B cell (primary cell): ENCODE results near the gene PDGFRB.

ENCODE experiments used
- CTCF ChIP-seq: fragments of 200-600 bp; IDR thresholded peaks from one replicate; pipeline ENCODE4 v1.8.0; 2022; ENCODE audit warnings: antibody characterized with exemption, mild to moderate bottlenecking
- EZH2 ChIP-seq: IDR thresholded peaks from 2 replicates; pipeline ENCODE4 v1.6.1; 2012; ENCODE audit warnings: borderline replicate concordance, low read depth, mild to moderate bottlenecking, moderate library complexity, low read length; ENCODE audit not compliant: insufficient read depth, poor library complexity, severe bottlenecking

DNA sequence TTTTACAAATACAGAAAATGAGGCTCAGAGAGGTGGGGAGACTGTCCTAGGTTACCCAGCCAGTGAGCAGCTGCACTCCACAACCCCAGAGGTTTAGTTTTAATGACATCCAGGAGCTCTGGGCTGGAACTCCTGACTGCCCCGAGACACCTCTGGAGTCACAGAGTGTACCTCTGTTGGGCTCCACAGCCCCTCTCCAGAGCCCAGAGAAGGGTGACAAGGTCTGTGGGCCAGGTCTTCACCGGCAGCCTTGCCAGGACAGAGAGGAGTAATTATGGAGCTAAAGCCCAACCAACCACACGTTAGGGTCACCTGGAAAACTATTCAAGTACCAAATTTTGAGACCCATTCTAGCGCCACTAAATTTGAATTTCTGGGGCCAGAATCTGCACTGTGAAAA, 22.1 kb upstream of the PDGFRB start:
- TF ChIP-seq CTCF = no peak
- no peak for TF ChIP-seq EZH2
